ENCODE data around the gene METTL8. TPM values are rescaled to one million over a fixed set of nuclear protein-coding genes. Genes with fewer than 3 reads are reported as not detected.
A peak's percentile ranks its signal among the peaks of the same experiment; 100 is the strongest.

METTL8 gene
- total RNA-seq, 2 donors from 2014 or later: 19.4 to 20.0 TPM

GRCh38 chr2:171342067-171342413 is 91.8 kb downstream of the METTL8 start:
- Histone ChIP-seq H3K4me1 (no peaks in the 10 kb centered on the region), H3K27me3 (no peaks in the 10 kb centered on the region), H3K9ac (ENCODE audit: low read depth in 2 of 2, low read length in 2 of 2) (no peak overlapping the region), H3K36me3 (no peaks in the 10 kb centered on the region), H3K9me3 (no peaks in the 10 kb centered on the region), H3K4me3 (no peak overlapping the region), H3K27ac (peak overlapping the region; percentile 31)
- TF ChIP-seq, protein P1, sequence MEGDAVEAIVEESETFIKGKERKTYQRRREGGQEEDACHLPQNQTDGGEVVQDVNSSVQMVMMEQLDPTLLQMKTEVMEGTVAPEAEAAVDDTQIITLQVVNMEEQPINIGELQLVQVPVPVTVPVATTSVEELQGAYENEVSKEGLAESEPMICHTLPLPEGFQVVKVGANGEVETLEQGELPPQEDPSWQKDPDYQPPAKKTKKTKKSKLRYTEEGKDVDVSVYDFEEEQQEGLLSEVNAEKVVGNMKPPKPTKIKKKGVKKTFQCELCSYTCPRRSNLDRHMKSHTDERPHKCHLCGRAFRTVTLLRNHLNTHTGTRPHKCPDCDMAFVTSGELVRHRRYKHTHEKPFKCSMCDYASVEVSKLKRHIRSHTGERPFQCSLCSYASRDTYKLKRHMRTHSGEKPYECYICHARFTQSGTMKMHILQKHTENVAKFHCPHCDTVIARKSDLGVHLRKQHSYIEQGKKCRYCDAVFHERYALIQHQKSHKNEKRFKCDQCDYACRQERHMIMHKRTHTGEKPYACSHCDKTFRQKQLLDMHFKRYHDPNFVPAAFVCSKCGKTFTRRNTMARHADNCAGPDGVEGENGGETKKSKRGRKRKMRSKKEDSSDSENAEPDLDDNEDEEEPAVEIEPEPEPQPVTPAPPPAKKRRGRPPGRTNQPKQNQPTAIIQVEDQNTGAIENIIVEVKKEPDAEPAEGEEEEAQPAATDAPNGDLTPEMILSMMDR (IDR thresholded peaks at IDR 0.05): no peak
- intact Hi-C loops (cut with DNase I): no loop called here
- peak; percentile 58 for DNase-seq

DNA sequence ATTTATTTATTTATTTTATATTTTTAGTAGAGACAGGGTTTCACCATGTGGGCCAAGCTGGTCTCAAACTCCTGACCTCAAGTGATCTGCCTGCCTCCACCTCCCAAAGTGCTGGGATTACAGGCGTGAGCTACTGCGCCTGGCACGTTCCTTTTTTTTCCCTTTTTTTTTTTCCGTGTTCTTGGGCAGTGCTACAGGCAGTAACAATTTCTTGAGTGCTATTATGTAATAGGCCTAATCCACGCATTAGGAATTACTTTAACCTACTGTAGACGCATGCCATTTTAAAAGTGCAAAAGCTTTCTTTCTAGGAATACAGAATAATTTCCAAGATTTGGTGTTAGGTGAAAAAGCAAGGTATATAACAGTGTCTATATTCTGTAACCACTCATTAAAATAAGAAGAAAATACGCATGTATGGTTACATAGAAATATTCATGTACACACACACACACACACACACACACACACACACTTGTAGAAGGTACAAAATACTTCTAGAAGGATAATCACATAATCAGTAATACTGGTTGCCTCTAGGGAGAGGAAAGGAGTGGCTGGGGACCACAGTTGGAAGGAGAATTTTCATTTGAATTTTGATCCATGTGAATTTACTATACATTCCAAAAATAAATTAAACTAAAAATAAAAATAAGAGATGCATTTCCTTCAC is 92.3 kb downstream of the METTL8 start:
- Histone ChIP-seq H3K9me3 (no peaks in the 10 kb centered on the region), H3K9ac (ENCODE audit: low read depth in 2 of 2, low read length in 2 of 2) (no peak overlapping the region), H3K4me1 (no peaks in the 10 kb centered on the region), H3K27ac (peak overlapping the region; percentile 31), H3K27me3 (no peaks in the 10 kb centered on the region), H3K4me3 (no peak overlapping the region), H3K36me3 (no peaks in the 10 kb centered on the region)
- intact Hi-C loops (cut with DNase I): no loop called here
- TF ChIP-seq, protein P1 (IDR thresholded peaks at IDR 0.05): no peak
- DNase-seq: no peak

DNA sequence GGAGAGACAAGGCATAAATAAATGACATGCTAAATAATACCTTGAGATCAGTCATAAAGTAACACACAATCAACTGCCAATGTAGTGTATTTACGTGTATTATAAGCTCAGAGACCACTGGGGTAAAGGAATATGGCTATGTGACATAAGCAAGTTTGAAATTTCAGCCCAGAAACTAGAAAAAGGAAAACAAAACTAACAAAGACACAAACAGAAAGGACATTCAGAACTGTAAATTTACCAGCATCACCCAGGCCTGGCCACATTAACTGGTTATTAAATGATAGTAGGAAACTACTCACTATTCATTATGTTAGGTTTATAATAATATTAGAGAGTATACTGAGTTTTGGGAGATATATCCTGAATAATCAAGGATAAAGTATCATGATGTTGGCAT is 98.8 kb downstream of the METTL8 start:
- Histone ChIP-seq H3K9me3 (no peaks in the 10 kb centered on the region), H3K9ac (ENCODE audit: low read depth in 2 of 2, low read length in 2 of 2) (no peak overlapping the region), H3K27ac (no peak overlapping the region), H3K4me1 (no peaks in the 10 kb centered on the region), H3K36me3 (no peaks in the 10 kb centered on the region), H3K4me3 (no peak overlapping the region), H3K27me3 (no peaks in the 10 kb centered on the region)
- no peak for DNase-seq
- intact Hi-C loops (cut with DNase I): no loop called here
- TF ChIP-seq, protein P1 (IDR thresholded peaks at IDR 0.05): no peak

DNA sequence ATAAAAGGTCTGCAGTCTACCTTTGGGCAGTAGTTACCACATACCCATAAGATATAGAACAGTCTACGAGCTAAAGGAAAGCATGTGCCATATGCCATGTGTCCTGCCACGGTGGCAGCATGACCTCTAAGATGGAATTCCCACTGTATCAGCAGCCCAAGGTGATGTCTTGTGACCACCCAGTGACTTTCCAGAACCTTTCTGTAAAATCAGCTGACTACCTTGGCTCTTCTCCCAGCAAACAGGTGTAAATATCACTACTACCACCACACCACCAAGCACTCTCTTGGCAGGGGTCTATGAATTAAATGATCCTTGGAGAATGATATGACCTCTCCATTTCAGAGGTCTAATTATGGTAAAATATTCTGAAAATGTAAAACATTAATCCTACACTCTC is 99.6 kb downstream of the METTL8 start:
- H3K4me3 ChIP-seq: no peak overlapping the region
- intact Hi-C loops (cut with DNase I): no loop called here
- DNase-seq: no peak
- no peaks in the 10 kb centered on the region for H3K27me3 ChIP-seq
- H3K4me1 ChIP-seq: no peaks in the 10 kb centered on the region
- no peaks in the 10 kb centered on the region for H3K36me3 ChIP-seq
- TF ChIP-seq, protein P1 (IDR thresholded peaks at IDR 0.05): no peak
- H3K27ac ChIP-seq: no peak overlapping the region
- H3K9me3 ChIP-seq: no peaks in the 10 kb centered on the region
- H3K9ac ChIP-seq (ENCODE audit: low read depth in 2 of 2, low read length in 2 of 2): no peak overlapping the region

GRCh38 chr2:171330155-171330956 is 103.4 kb downstream of the METTL8 start:
- intact Hi-C loops (cut with DNase I): no loop called here
- TF ChIP-seq, protein P1 (IDR thresholded peaks at IDR 0.05): no peak
- H3K27me3 ChIP-seq: no peaks in the 10 kb centered on the region
- DNase-seq: no peak
- no peaks in the 10 kb centered on the region for H3K36me3 ChIP-seq
- no peaks in the 10 kb centered on the region for H3K9me3 ChIP-seq
- H3K4me3 ChIP-seq: no peak overlapping the region
- H3K4me1 ChIP-seq: no peaks in the 10 kb centered on the region
- no peak overlapping the region for H3K9ac ChIP-seq (ENCODE audit: low read depth in 2 of 2, low read length in 2 of 2)
- no peak overlapping the region for H3K27ac ChIP-seq
